Liver (tissue), 9 donors: Measurements from ENCODE around the gene ST3GAL5. TPM values are rescaled to one million over a fixed set of nuclear protein-coding genes. Genes with fewer than 3 reads are reported as not detected.
A peak's percentile ranks its signal among the peaks of the same experiment; 100 is the strongest.

ENCODE experiments used
- DNase-seq: peaks from one replicate; pipeline ENCODE4 v3.0.0-alpha.2; 2017; ENCODE audit warnings: low spot score
- H3K27ac ChIP-seq, 2 donors: one replicate each; pipeline ENCODE4 v1.7.0; 2013; ENCODE audit warnings: inconsistent platforms in 2 of 2, low read length in 2 of 2, control low read depth in 1 of 2, low read depth in 1 of 2, mild to moderate bottlenecking in 1 of 2
- H3K27me3 ChIP-seq, 4 donors: one replicate each; pipeline versions ENCODE4 v1.6.1 to v1.7.0; 2013; ENCODE audit warnings: low read length in 3 of 4, inconsistent platforms in 1 of 4, mild to moderate bottlenecking in 1 of 4, moderate library complexity in 1 of 4; ENCODE audit not compliant: control insufficient read depth in 4 of 4, insufficient read depth in 4 of 4
- H3K36me3 ChIP-seq, 4 donors: one replicate each; pipeline versions ENCODE4 v1.6.1 to v1.7.0; 2013; ENCODE audit warnings: low read length in 3 of 4, mild to moderate bottlenecking in 3 of 4, low read depth in 1 of 4, moderate library complexity in 1 of 4; ENCODE audit not compliant: control insufficient read depth in 4 of 4, insufficient read depth in 3 of 4
- H3K4me1 ChIP-seq, 4 donors: one replicate each; pipeline versions ENCODE4 v1.6.1 to v1.7.0; 2013; ENCODE audit warnings: low read length in 3 of 4, mild to moderate bottlenecking in 3 of 4, moderate library complexity in 1 of 4; ENCODE audit not compliant: control insufficient read depth in 4 of 4, insufficient read depth in 4 of 4
- H3K4me3 ChIP-seq, 3 donors: one replicate each; pipeline versions ENCODE4 v1.6.1 to v1.7.0; 2013; ENCODE audit warnings: low read length in 3 of 3, control low read depth in 1 of 3, low read depth in 1 of 3, mild to moderate bottlenecking in 1 of 3
- H3K9ac ChIP-seq, 2 donors: one replicate each; pipeline ENCODE4 v1.7.0; 2013; ENCODE audit warnings: low read length in 2 of 2, mild to moderate bottlenecking in 2 of 2, moderate library complexity in 2 of 2, control low read depth in 1 of 2, low read depth in 1 of 2
- H3K9me3 ChIP-seq, 4 donors: one replicate each; pipeline versions ENCODE4 v1.6.1 to v1.7.0; 2013; ENCODE audit warnings: low read length in 3 of 4; ENCODE audit not compliant: control insufficient read depth in 4 of 4
- EGR1 ChIP-seq, 2 donors: IDR thresholded peaks; 2 replicates each; pipeline ENCODE4 v1.6.1; 2016 to 2018; ENCODE audit warnings: antibody characterized with exemption in 2 of 2, low read depth in 2 of 2
- FOXA1 ChIP-seq: IDR thresholded peaks from 2 replicates; pipeline ENCODE4 v1.6.1; 2016; ENCODE audit warnings: antibody characterized with exemption
- FOXA2 ChIP-seq: IDR thresholded peaks from 2 replicates; pipeline ENCODE4 v1.6.1; 2016; ENCODE audit warnings: antibody characterized with exemption
- GABPA ChIP-seq, 2 donors: IDR thresholded peaks in 1 of 2; conservative IDR thresholded peaks in 1 of 2; 2 replicates each; pipeline ENCODE4 v1.6.1; 2016; ENCODE audit warnings: antibody characterized with exemption in 2 of 2, mild to moderate bottlenecking in 1 of 2, moderate library complexity in 1 of 2
- HNF4A ChIP-seq, 2 donors: conservative IDR thresholded peaks; 2 replicates each; pipeline ENCODE4 v1.6.1; 2016; ENCODE audit warnings: antibody characterized with exemption in 2 of 2, mild to moderate bottlenecking in 2 of 2
- HNF4G ChIP-seq: IDR thresholded peaks from 2 replicates; pipeline ENCODE4 v1.6.1; 2016; ENCODE audit warnings: antibody characterized with exemption
- JUND ChIP-seq, 2 donors: IDR thresholded peaks; 2 replicates each; pipeline ENCODE4 v1.6.1; 2016; ENCODE audit warnings: antibody characterized with exemption in 2 of 2
- NR2F2 ChIP-seq: IDR thresholded peaks from 2 replicates; pipeline ENCODE4 v1.6.1; 2016; ENCODE audit warnings: antibody characterized with exemption
- RAD21 ChIP-seq, 2 donors: IDR thresholded peaks; 2 replicates each; pipeline ENCODE4 v1.6.1; 2016; ENCODE audit warnings: antibody characterized with exemption in 2 of 2, mild to moderate bottlenecking in 2 of 2
- RXRA ChIP-seq, 2 donors: IDR thresholded peaks; 2 replicates each; pipeline ENCODE4 v1.6.1; 2017 to 2018; ENCODE audit warnings: antibody characterized with exemption in 2 of 2, mild to moderate bottlenecking in 1 of 2
- SP1 ChIP-seq: IDR thresholded peaks from 2 replicates; pipeline ENCODE4 v1.6.1; 2018; ENCODE audit warnings: antibody characterized with exemption, mild to moderate bottlenecking
- TAF1 ChIP-seq: conservative IDR thresholded peaks from 2 replicates; pipeline ENCODE4 v1.6.1; 2016; ENCODE audit warnings: antibody characterized with exemption, mild to moderate bottlenecking
- YY1 ChIP-seq: IDR thresholded peaks from 2 replicates; pipeline ENCODE4 v1.6.1; 2016; ENCODE audit warnings: antibody characterized with exemption, mild to moderate bottlenecking
- WGBS: extraction: QIAGEN DNeasy Blood & Tissue Kit; methylation state at CpG from one replicate; pipeline ENCODE4 v1.1.7; 2013; 5-methylcytosine and 5-hydroxymethylcytosine counted together
- polyA plus RNA-seq, 2 donors: library from polyadenylated mRNA; stranded (reverse) in 1 of 2; unstranded in 1 of 2; fragments of 200-250 nt in 1 of 2; fragments of >200 nt in 1 of 2; fragmentation: Nextera tagmentation in 1 of 2; extraction: Ambion mirVana in 1 of 2; gene quantifications; one replicate each; pipeline versions ENCODE4 v1.2.1 to v1.2.3, GENCODE V29; 2013 to 2015
- total RNA-seq, 2 donors: library from RNA; depleted of rRNA; stranded (reverse); fragments of >200 nt; gene quantifications; one replicate each; pipeline ENCODE4 v1.2.3, GENCODE V29; 2014
- TF ChIP-seq, protein P1 (sequence below): IDR thresholded peaks from 2 replicates; pipeline ENCODE4 v1.6.1; 2016; ENCODE audit warnings: antibody characterized with exemption
- TF ChIP-seq, protein P2 (sequence below): fragments of 150-350 bp; IDR thresholded peaks from 2 replicates; pipeline ENCODE4 v1.5.1; 2017; ENCODE audit warnings: improper control_type of control experiment, low read depth, low read length; ENCODE audit not compliant: missing input control
- TF ChIP-seq, protein P3 (sequence below): IDR thresholded peaks from 2 replicates; pipeline ENCODE4 v1.6.1; 2016; ENCODE audit warnings: antibody characterized with exemption, mild to moderate bottlenecking
- TF ChIP-seq, protein P4 (sequence below): IDR thresholded peaks from 2 replicates; pipeline ENCODE4 v1.6.1; 2016; ENCODE audit warnings: antibody characterized with exemption
- TF ChIP-seq, protein P5 (sequence below): IDR thresholded peaks from 2 replicates; pipeline ENCODE4 v1.6.1; 2016; ENCODE audit warnings: antibody characterized with exemption
- donor health status: healthy.
- donor health status: healthy.
- donor health status: healthy.
- donor health status: healthy.
- donor health status: healthy.

ST3GAL5 gene
- total and polyA plus RNA-seq, 4 donors: 4.5 to 17.0 (median 9.0) TPM

DNA sequence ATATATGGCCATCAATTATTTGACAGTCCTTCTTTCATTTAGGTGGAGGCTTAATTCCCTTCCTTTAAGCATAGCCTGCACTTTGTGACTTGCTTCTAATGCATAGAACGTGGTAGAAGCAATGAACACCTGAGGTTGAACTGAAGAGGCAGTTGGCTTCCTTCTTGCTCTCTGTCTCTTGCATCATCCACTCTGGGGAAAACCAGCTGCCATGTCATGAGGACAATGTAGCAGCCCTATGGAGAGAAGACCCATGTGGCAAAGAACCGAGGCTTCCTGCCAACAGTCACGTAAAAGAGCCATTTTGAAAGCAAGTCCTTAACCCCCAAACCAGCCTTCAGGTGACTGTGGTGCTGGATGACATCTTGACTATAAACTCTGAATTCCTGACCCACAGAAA, 88.2 kb downstream of the ST3GAL5 start:
- Histone ChIP-seq H3K4me1 (peaks cover 7 to 50% (median 28%) of the 10 kb centered on the region in 4 donors), H3K27me3 (no peaks in the 10 kb centered on the region), H3K36me3 (no peaks in the 10 kb centered on the region), H3K27ac (peak overlapping the region in 1 of 2 donors; percentile 87), H3K4me3 (no peak overlapping the region), H3K9ac (no peak overlapping the region), H3K9me3 (peaks cover 0 to 5% (median 0%) of the 10 kb centered on the region in 4 donors)
- TF ChIP-seq, protein P1, sequence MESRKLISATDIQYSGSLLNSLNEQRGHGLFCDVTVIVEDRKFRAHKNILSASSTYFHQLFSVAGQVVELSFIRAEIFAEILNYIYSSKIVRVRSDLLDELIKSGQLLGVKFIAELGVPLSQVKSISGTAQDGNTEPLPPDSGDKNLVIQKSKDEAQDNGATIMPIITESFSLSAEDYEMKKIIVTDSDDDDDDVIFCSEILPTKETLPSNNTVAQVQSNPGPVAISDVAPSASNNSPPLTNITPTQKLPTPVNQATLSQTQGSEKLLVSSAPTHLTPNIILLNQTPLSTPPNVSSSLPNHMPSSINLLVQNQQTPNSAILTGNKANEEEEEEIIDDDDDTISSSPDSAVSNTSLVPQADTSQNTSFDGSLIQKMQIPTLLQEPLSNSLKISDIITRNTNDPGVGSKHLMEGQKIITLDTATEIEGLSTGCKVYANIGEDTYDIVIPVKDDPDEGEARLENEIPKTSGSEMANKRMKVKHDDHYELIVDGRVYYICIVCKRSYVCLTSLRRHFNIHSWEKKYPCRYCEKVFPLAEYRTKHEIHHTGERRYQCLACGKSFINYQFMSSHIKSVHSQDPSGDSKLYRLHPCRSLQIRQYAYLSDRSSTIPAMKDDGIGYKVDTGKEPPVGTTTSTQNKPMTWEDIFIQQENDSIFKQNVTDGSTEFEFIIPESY: no peak
- TF ChIP-seq EGR1 (IDR thresholded peaks at IDR 0.05; ENCODE audit: low read depth in 2 of 2) (no peak), FOXA1 (no peak), NR2F2 (no peak), SP1 (no peak), TAF1 (no peak), RAD21 (IDR thresholded peaks at IDR 0.05) (no peak), RXRA (IDR thresholded peaks at IDR 0.05) (no peak), HNF4G (no peak), HNF4A (conservative IDR thresholded peaks at IDR 0.05) (no peak), JUND (IDR thresholded peaks at IDR 0.05) (no peak), GABPA (IDR thresholded peaks at IDR 0.05 in 1 of 2, conservative IDR thresholded peaks at IDR 0.05 in 1 of 2) (no peak), FOXA2 (no peak), YY1 (no peak)
- TF ChIP-seq, protein P2, sequence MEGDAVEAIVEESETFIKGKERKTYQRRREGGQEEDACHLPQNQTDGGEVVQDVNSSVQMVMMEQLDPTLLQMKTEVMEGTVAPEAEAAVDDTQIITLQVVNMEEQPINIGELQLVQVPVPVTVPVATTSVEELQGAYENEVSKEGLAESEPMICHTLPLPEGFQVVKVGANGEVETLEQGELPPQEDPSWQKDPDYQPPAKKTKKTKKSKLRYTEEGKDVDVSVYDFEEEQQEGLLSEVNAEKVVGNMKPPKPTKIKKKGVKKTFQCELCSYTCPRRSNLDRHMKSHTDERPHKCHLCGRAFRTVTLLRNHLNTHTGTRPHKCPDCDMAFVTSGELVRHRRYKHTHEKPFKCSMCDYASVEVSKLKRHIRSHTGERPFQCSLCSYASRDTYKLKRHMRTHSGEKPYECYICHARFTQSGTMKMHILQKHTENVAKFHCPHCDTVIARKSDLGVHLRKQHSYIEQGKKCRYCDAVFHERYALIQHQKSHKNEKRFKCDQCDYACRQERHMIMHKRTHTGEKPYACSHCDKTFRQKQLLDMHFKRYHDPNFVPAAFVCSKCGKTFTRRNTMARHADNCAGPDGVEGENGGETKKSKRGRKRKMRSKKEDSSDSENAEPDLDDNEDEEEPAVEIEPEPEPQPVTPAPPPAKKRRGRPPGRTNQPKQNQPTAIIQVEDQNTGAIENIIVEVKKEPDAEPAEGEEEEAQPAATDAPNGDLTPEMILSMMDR: no peak
- TF ChIP-seq, protein P3, sequence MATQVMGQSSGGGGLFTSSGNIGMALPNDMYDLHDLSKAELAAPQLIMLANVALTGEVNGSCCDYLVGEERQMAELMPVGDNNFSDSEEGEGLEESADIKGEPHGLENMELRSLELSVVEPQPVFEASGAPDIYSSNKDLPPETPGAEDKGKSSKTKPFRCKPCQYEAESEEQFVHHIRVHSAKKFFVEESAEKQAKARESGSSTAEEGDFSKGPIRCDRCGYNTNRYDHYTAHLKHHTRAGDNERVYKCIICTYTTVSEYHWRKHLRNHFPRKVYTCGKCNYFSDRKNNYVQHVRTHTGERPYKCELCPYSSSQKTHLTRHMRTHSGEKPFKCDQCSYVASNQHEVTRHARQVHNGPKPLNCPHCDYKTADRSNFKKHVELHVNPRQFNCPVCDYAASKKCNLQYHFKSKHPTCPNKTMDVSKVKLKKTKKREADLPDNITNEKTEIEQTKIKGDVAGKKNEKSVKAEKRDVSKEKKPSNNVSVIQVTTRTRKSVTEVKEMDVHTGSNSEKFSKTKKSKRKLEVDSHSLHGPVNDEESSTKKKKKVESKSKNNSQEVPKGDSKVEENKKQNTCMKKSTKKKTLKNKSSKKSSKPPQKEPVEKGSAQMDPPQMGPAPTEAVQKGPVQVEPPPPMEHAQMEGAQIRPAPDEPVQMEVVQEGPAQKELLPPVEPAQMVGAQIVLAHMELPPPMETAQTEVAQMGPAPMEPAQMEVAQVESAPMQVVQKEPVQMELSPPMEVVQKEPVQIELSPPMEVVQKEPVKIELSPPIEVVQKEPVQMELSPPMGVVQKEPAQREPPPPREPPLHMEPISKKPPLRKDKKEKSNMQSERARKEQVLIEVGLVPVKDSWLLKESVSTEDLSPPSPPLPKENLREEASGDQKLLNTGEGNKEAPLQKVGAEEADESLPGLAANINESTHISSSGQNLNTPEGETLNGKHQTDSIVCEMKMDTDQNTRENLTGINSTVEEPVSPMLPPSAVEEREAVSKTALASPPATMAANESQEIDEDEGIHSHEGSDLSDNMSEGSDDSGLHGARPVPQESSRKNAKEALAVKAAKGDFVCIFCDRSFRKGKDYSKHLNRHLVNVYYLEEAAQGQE: no peak
- TF ChIP-seq, protein P4, sequence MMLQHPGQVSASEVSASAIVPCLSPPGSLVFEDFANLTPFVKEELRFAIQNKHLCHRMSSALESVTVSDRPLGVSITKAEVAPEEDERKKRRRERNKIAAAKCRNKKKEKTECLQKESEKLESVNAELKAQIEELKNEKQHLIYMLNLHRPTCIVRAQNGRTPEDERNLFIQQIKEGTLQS: no peak
- TF ChIP-seq, protein P5, sequence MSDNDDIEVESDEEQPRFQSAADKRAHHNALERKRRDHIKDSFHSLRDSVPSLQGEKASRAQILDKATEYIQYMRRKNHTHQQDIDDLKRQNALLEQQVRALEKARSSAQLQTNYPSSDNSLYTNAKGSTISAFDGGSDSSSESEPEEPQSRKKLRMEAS: no peak
- 77% methylated on average over 3 of the region's 3 CpGs for WGBS
- DNase-seq: no peak
